Mesothelial cell of epicardium (in vitro differentiated cells): ENCODE data around the gene HPSE2. TPM values are rescaled to one million over a fixed set of nuclear protein-coding genes. Genes with fewer than 3 reads are reported as not detected.
A peak's percentile ranks its signal among the peaks of the same experiment; 100 is the strongest.

Experiments used
- DNase-seq, 2 experiments: peaks; one replicate each; pipeline ENCODE4 v3.0.0; 2021; ENCODE audit warnings: low spot score in 2 of 2; ENCODE audit not compliant: unreplicated experiment in 2 of 2
- H3K27ac Mint-ChIP-seq: 2 replicates; pipeline ENCODE4 v1.8.0; 2021; ENCODE audit warnings: mixed read lengths
- H3K27me3 Mint-ChIP-seq: 2 replicates; pipeline ENCODE4 v1.8.0; 2021; ENCODE audit warnings: low read depth, mixed read lengths
- H3K36me3 Mint-ChIP-seq: 2 replicates; pipeline ENCODE4 v1.8.0; 2021; ENCODE audit warnings: mixed read lengths
- H3K4me1 Mint-ChIP-seq: 2 replicates; pipeline ENCODE4 v1.8.0; 2021; ENCODE audit warnings: mixed read lengths
- H3K4me3 Mint-ChIP-seq: 2 replicates; pipeline ENCODE4 v1.8.0; 2021; ENCODE audit warnings: mild to moderate bottlenecking, moderate library complexity, mixed read lengths
- H3K9me3 Mint-ChIP-seq: 2 replicates; pipeline ENCODE4 v1.8.0; 2021; ENCODE audit warnings: mixed read lengths
- total RNA-seq: library from RNA; stranded (reverse); gene quantifications from 3 replicates; pipeline ENCODE4 v1.2.1, GENCODE V29; 2021
- TF ChIP-seq, protein P1 (sequence below): fragments of 200-600 bp; sonication (generic); IDR thresholded peaks from one replicate; pipeline ENCODE4 v1.5.0; 2021; ENCODE audit warnings: antibody characterized with exemption; ENCODE audit not compliant: unreplicated experiment

The HPSE2 gene
- total RNA-seq, 1 donor from 2014 or later = 2.3 TPM

DNA sequence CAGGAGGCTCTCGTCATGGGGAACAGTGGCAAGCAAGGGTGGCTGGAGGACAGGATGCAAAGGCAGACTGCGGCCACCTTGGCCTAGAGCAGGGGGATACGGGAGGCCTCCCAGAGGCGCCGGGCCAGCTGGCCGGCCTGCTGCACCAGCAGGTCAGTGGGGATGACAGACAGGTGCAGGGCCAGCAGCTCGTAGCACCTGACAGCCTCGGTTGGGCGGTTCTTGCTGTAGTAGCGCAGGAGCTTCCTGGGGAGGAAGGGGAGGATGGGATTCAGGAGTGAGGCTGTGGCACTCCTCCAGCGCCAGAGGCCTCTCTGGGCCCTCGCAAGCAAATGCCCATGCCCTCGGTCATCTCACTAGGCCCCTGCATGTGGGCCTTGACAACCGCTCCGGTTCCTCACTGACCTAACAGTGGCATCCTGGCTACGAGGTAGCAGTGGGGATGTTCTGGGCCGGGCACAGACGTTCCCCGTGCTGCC lies 818.1 kb downstream of the HPSE2 start:
- Mint-ChIP-seq H3K9me3 (no peaks in the 10 kb centered on the region), H3K4me1 (peaks cover 22% of the 10 kb centered on the region), H3K36me3 (peaks cover 4% of the 10 kb centered on the region), H3K27ac (no peak overlapping the region), H3K27me3 (no peaks in the 10 kb centered on the region), H3K4me3 (no peak overlapping the region)
- TF ChIP-seq, protein P1, sequence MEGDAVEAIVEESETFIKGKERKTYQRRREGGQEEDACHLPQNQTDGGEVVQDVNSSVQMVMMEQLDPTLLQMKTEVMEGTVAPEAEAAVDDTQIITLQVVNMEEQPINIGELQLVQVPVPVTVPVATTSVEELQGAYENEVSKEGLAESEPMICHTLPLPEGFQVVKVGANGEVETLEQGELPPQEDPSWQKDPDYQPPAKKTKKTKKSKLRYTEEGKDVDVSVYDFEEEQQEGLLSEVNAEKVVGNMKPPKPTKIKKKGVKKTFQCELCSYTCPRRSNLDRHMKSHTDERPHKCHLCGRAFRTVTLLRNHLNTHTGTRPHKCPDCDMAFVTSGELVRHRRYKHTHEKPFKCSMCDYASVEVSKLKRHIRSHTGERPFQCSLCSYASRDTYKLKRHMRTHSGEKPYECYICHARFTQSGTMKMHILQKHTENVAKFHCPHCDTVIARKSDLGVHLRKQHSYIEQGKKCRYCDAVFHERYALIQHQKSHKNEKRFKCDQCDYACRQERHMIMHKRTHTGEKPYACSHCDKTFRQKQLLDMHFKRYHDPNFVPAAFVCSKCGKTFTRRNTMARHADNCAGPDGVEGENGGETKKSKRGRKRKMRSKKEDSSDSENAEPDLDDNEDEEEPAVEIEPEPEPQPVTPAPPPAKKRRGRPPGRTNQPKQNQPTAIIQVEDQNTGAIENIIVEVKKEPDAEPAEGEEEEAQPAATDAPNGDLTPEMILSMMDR = no peak
- DNase-seq = no peak

DNA sequence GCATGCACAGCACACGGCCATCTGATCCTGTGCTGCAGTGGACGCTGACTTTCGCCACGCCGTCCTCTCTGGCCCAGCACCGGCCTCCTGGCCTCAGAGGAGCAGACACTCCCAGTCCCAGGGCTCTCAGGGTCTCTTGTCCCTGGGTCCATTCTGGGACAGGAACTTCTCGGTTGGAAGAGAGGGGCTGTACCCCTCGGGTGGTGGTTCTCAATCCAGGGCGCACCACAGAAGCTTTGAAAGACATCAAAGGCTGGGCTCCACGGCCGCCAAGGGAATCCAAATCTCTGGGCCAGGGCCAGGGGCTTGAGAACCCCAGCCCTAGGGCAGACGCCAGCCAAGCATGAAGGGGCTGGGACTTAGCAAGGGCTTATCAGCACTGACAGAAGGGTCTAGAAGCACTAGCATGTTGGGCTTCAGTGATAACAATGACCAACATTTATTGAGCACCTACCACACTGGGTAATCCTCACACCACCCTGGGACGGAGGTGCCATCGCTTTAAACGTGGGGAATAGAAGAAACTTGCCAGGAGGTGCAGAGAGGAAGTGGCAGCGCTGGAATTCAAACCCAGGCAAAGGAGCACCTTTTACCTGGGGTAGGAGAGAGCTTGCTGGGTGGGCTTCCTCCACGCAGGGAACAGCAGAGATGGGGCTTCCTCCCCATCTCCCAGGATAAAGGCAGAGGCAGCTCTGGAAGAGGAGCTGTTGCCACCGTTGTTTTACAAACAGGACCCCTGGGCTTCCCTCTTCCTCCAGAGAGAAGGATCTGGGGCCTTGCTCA lies 818.9 kb downstream of the HPSE2 start:
- H3K9me3 Mint-ChIP-seq = no peaks in the 10 kb centered on the region
- H3K4me1 Mint-ChIP-seq = peaks cover 25% of the 10 kb centered on the region
- peak overlapping the region; percentile 99 for H3K27ac Mint-ChIP-seq
- H3K36me3 Mint-ChIP-seq = peaks cover 4% of the 10 kb centered on the region
- TF ChIP-seq, protein P1 = no peak
- no peaks in the 10 kb centered on the region for H3K27me3 Mint-ChIP-seq
- DNase-seq = no peak
- no peak overlapping the region for H3K4me3 Mint-ChIP-seq

DNA sequence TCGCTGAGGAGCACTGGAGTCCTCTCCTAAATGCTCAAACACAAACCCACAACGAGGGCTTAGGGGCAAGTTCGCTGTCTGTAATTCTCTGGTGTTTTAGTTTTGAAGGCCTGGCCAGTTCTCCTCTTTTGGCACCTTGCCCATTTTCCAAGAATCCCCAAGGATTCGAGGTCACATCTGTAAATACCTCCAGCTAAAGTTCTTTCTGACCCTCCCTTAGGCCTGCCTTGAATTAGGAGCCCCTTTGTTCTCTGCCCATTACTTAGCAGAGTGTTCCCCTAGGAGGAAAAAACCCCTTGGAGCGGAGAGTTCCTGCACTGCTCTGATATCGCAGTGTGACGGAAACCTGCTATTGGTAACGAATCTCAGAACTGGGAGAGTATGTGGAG lies 819.9 kb downstream of the HPSE2 start:
- no peak for DNase-seq
- Mint-ChIP-seq H3K27ac (peak overlapping the region; percentile 99), H3K4me1 (peaks cover 26% of the 10 kb centered on the region), H3K9me3 (no peaks in the 10 kb centered on the region), H3K27me3 (no peaks in the 10 kb centered on the region), H3K36me3 (peaks cover 4% of the 10 kb centered on the region), H3K4me3 (peak overlapping the region; percentile 38)
- TF ChIP-seq, protein P1 = no peak

DNA sequence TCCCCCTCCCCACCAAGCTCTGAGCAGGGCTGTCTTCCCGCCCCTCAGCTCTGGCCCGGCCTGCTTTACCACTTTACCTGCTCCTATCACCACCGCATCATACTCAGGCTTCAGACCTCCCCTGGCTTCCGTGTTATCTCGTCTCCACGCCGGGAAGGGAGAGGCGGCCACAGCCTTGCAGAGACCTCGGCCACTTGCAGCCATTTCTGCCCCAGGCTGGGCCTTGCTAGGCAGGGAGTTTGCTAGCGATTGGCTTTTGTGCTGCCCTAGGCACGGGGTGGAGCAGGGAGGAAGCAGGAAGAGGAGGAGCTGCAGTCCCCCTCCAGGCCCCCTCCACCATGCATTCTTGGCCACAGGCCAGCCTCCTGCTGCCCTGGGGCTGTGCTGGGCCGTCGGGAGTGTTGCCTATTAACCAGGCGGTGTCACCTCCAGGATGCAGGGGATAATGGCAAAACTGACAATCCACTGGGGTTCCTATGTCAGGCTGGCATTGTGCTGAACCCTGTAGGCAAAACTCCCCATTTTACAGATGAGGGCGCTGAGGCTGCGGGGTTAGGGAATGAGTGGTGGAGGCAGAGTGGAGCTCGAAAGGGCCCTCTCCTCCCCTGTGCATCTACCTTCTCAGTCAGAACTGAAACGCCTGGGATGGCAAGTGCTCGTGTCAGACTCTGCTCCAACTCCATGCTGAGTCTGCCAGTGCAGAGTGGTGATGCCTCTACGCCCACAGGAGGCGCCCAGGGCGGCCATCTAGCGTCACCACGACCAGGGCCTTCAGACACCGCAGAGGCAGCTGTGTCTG lies 820.5 kb downstream of the HPSE2 start, which contains the start of gene PYROXD2:
Gene PYROXD2 (minus strand): TSS at position 251 of the 799 bp plus-strand sequence. CDS start 47 bp downstream, at position 204.
- Mint-ChIP-seq H3K36me3 (peaks cover 4% of the 10 kb centered on the region), H3K27ac (peak within 1 kb of the TSS; percentile 99), H3K9me3 (no peaks in the 10 kb centered on the region), H3K4me1 (peaks cover 26% of the 10 kb centered on the region), H3K4me3 (peak within 1 kb of the TSS; percentile 94), H3K27me3 (no peaks in the 10 kb centered on the region)
- peak; percentile 86 to 96 for DNase-seq
- TF ChIP-seq, protein P1 = no peak

DNA sequence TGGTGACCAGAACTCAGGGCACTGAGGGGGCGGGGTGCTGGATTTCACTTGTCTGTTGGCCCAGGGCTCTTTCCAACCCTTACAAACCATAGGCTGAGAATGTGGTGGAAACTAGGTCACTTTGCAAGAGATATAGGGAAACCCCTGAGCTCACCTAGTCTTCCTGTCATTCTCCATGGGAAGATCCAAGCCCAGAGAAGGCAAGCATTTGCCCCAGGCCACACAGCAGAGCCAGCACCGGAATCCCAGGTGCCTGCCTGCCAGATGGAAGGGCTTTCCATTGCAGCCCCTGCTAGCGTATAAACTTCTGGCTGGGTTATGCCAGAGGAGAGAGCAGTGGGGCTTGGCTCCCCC lies 821.1 kb downstream of the HPSE2 start:
- peaks cover 26% of the 10 kb centered on the region for H3K4me1 Mint-ChIP-seq
- peak overlapping the region; percentile 94 for H3K4me3 Mint-ChIP-seq
- no peak for DNase-seq
- H3K36me3 Mint-ChIP-seq = peaks cover under 1% of the 10 kb centered on the region
- peak overlapping the region; percentile 99 for H3K27ac Mint-ChIP-seq
- no peaks in the 10 kb centered on the region for H3K9me3 Mint-ChIP-seq
- TF ChIP-seq, protein P1 = no peak
- H3K27me3 Mint-ChIP-seq = no peaks in the 10 kb centered on the region
